GM18508 (cell line): ENCODE data around the gene NTN5.
"Not testable (repeated sequence)": the region's sequence is repeated elsewhere in the genome, so short reads cannot be mapped to it uniquely, and the experiment has no call there.

Source experiments
- ATAC-seq: cut with Tn5 transposase; IDR thresholded peaks from one replicate; pipeline ENCODE4 v1.9.1; 2021; ENCODE audit warnings: moderate number of reproducible peaks; ENCODE audit not compliant: insufficient read depth, unreplicated experiment

The NTN5 gene, protein sequence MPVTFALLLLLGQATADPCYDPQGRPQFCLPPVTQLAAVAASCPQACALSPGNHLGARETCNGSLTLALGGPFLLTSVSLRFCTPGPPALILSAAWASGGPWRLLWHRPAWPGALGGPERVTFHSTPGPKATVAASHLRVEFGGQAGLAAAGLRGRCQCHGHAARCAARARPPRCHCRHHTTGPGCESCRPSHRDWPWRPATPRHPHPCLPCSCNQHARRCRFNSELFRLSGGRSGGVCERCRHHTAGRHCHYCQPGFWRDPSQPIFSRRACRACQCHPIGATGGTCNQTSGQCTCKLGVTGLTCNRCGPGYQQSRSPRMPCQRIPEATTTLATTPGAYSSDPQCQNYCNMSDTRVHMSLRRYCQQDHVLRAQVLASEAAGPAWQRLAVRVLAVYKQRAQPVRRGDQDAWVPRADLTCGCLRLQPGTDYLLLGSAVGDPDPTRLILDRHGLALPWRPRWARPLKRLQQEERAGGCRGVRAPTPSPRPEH

DNA sequence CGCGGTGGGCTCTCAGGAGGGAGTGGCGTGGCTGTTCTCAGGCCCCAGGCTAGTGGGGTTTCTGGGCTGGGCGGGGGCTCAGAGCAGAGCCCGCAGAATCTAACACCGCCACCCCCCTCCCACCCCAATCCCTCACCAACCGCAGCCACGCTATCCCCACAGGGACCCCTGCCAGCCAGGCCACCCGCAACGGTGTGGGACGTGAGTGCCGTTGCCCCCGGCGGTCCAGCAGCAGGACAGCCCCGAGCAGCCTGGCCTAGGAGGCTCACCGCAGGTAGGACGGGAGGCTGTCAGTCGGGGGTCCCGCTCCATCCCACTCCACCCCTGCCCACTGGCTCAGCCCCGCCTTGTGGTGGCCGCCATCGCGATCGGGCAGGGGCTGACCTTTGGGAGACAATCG is at the start of gene NTN5:
TSS of gene NTN5 (minus strand) at position 24 of the 400 bp plus-strand sequence. CDS start 2,031 bp downstream, outside the sequence.
- no peak for ATAC-seq

- ATAC-seq = no peak
These were observed 49.4 kb upstream of the NTN5 start for GRCh38 chr19:48722196-48722708.

- peak; percentile 44 for ATAC-seq
These were observed 47.9 kb upstream of the NTN5 start for GRCh38 chr19:48720613-48721296.

- no peak for ATAC-seq
These were observed 47.4 kb upstream of the NTN5 start for GRCh38 chr19:48720251-48720612.

- ATAC-seq = no peak
These were observed 46.7 kb upstream of the NTN5 start, which contains the start of gene MAMSTR for GRCh38 chr19:48719263-48720171. Gene MAMSTR (minus strand): TSS chr19:48719725. CDS start chr19:48719031, 694 bp downstream.

DNA sequence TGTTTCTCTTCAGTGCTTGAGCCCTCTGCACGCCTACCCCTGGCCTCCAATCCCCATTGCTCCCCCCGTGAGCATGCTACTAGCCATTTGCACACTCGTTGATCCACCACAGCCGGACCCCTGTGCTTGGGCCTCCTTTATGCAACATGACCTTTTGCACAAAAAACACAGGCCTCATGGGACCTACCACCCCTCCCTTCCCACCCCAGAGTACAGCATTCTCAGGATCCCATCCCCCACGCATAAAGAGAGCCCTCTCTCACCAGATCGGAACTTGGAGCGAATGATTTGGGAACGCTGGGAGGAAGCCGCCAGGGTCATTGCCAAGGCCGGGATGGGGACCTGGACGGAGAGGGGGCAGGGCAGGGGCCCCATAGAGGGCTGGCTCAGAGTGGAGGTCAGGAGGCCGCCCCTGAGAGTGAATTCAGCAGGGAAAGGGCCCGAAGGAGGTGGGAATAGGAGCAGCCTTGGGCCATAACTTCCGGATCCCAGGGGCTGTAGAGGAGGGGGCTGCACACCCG is 46.0 kb upstream of the NTN5 start:
- no peak for ATAC-seq

DNA sequence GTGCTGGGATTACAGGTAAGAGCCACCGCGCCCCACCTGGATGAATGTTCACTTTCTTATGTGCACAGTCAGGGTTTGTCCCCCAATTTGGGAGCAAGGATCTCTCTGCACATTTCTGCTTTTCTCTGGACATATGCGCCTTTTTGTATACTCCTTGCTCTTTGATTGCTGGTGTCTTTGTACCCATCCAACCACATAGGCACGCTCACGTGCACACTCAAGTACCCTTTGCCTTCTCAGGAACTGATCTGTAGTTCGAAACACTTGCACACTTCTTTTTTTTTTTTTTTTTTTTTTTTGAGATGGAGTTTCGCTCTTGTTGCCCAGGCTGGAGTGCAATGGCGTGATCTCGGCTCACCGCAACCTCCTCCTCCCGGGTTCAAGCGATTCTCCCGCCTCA is 45.3 kb upstream of the NTN5 start:
- not testable (repeated sequence) for ATAC-seq

- ATAC-seq = no peak
These were observed 43.9 kb upstream of the NTN5 start for GRCh38 chr19:48716562-48717291.

- no peak for ATAC-seq
These were observed 42.9 kb upstream of the NTN5 start for GRCh38 chr19:48715681-48716171.

DNA sequence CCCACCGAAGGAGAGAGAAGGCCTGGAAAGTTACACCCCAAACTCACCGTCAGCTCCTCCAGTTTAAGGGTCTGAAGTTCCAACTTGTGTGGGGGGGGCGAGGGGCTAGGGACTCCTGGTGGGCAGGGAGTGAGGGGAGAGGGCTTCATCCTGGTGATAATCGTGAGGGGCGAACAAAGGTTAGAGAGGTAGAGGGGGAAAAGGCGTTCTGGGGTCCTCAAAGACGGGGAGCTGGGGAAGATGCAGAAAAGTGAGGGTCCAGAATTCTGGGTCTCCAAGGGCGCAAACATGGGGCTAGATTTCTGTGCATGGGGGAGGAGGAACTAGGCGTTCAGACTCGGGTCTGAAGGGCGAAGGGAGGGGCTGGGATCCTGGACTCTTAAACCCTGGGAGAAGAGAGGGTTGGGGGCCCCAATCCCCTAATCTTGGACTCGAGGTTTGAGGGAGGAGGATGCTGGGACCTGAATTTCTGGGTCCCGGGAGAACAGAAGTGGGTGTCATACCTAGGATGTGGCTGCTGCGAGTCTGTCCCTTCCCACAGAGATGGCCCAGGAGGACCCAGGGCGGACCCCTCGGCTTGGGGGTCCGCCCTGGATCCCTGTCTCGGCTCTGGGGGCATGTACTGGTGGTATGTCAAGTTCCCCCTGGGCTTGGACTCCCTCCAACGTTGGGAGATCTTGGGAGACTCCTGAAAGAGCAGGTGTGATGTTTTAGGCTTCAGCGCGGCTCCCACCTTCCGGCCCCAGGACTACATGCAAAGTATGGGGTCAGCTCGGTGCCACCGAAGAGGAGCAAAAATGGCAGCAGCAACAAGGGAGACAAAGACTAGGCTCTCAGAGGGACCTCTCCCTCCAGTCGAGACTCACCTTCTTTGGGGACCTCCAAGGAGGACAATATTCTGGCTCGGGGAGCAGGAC is 42.2 kb upstream of the NTN5 start:
- no peak for ATAC-seq

DNA sequence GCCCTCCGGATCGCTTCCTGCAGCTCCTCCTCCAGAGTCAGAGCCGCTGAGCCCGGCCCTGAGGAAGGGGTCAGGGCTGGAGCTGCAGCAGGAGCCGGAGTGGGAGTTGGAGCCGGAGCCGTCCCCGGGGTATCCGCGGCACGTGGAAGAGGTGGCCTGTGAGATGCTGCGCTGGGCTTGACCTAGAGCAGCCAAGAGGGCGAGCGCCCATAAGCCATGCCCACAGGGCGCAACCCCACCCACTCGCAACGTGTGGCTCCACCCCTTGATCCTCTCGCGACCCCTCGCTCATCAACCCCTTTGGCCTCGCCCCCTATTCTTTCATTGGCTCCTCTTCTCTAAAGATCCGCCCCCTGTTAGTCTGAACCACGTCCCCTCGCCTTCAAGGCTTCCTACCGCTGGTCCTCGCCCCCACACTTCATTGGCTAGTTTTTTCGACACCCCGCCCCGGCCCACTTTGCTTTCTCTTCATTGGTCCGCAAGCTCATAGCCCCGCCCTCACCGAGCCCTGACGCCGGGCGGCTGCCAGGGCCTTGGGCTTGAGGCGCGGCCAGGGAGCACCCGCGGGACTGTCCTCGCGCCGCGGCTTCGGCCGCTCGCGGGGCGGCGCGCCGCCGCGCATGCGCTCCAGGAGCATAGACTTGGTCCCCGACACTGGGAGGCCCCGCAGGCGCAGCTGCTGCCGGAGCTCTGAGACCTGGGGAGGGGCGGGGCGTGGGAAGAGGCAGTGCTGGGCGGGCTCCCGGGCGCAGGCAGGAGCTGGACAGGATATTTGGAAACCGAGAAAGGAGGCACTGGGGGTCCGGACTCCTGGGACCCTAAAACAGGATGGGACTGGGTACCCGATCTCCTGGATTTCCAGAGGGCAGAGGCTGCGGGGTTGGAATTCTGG is 41.3 kb upstream of the NTN5 start:
- peak; percentile 70 for ATAC-seq

DNA sequence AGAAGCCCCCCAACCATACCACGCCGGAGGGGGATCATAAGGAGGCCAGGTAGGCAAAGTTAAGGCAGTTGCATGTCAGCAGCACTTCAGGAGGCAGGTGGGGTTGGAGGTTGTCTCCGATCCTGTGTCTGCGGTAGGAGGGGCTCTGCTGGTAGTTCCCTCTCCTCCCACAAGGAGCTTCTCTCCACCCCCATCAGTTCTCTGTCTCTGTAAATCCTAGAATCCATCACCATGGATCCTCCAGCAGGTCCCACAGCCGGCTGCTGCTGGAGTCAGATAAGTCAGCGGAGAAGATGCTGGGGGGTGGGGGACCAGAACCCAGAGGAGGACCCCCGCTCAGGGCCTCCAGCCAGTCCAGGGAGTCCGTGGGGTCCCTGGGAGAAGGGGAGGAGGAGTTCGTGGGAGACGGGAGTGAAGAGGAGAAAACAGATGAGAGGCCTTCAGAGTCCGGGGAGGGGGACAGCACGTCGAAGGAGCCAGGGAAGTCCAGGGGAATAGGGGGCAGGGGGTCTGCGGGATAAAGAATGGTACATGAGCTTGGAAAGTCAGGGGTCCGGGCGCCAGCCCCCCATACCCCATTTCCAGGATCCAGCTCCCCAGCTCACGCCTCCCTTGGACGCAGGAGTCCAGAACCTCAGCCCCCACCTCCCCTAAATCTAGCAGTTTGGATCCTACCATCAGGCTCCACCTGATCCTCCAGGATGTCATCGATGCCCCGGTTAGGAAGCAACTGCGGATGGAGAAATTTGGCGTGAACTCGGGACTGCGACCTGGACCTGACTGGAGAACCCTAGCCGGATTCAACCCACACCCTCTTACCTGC is 40.4 kb upstream of the NTN5 start:
- no peak for ATAC-seq

- ATAC-seq = no peak
These were observed 38.4 kb upstream of the NTN5 start for GRCh38 chr19:48711106-48711662.

DNA sequence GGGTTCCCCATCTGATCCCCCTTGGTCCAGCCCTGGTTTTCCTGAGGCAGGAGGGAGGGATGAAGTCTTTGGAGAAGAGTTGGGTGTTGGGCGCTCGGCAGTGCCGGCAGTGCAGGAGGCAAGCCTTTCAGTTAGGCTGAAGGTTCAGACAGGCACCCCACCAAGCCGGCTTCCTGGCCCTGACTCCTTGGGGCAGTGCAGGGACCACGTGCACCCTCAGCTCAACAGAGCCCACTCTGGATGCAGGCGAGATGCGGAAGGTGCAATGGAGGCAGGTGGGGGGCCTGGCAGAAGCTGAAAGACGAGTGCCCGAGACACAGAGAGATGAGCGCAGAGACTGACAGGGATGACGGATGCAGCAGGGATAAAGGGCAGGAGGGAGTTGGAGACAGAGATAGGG is 35.7 kb upstream of the NTN5 start:
- no peak for ATAC-seq

- ATAC-seq = no peak
These were observed 32.6 kb upstream of the NTN5 start for GRCh38 chr19:48705431-48705830.

DNA sequence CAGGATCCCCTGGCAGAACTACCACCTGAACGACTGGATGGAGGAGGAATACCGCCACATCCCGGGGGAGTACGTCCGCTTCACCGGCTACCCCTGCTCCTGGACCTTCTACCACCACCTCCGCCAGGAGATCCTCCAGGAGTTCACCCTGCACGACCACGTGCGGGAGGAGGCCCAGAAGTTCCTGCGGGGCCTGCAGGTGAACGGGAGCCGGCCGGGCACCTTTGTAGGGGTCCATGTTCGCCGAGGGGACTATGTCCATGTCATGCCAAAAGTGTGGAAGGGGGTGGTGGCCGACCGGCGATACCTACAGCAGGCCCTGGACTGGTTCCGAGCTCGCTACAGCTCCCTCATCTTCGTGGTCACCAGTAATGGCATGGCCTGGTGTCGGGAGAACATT is 30.5 kb upstream of the NTN5 start:
- no peak for ATAC-seq
